ENCODE data around the gene SIVA1.

- TF ChIP-seq POU6F1 (CRISPR knock-in tag; IDR thresholded peaks at IDR 0.05; ENCODE audit: borderline replicate concordance, low read depth) (no peak), ESRRG (CRISPR knock-in tag; IDR thresholded peaks at IDR 0.05) (no peak), ZFP30 (CRISPR knock-in tag; IDR thresholded peaks at IDR 0.05) (no peak), ZNF8 (CRISPR knock-in tag; IDR thresholded peaks at IDR 0.05) (no peak), ISL1 (CRISPR knock-in tag; IDR thresholded peaks at IDR 0.05) (no peak), PPARA (CRISPR knock-in tag; IDR thresholded peaks at IDR 0.05; ENCODE audit: borderline replicate concordance) (no peak), SNAI2 (CRISPR knock-in tag; IDR thresholded peaks at IDR 0.05) (no peak), CSDC2 (CRISPR knock-in tag; IDR thresholded peaks at IDR 0.05) (no peak)
These were observed 20.8 kb downstream of the SIVA1 start for GRCh38 chr14:104773505-104774452.

Data from SK-N-SH treated with all-trans-retinoic acid at 6 μM for 48 hours (cell line).